Adrenal gland (tissue), 12 donors: ENCODE results near the gene COL4A1. TPM values are rescaled to one million over a fixed set of nuclear protein-coding genes. Genes with fewer than 3 reads are reported as not detected.

Experiments used
- DNase-seq, 7 donors: peaks; one replicate each; pipeline ENCODE4 v3.0.0-alpha.2; 2019 to 2020
- H3K27ac ChIP-seq, 5 donors: fragments of 200-600 bp; sonication (generic) in 4 of 5; 1 replicate in 3 of 5; 2 replicates in 2 of 5; pipeline versions ENCODE4 v1.5.1 to v1.8.0; 2016 to 2020; ENCODE audit warnings: mild to moderate bottlenecking in 1 of 5
- H3K27me3 ChIP-seq: fragments of 200-600 bp; 2 replicates; pipeline ENCODE4 v1.8.0; 2021
- H3K36me3 ChIP-seq, 2 donors: fragments of 200-600 bp; replicated peaks in 1 of 2; 1 replicate in 1 of 2; 2 replicates in 1 of 2; pipeline versions ENCODE4 v1.5.1 to v1.8.0; 2018 to 2022
- H3K4me1 ChIP-seq, 2 donors: fragments of 200-600 bp; replicated peaks in 1 of 2; 1 replicate in 1 of 2; 2 replicates in 1 of 2; pipeline versions ENCODE4 v1.5.1 to v1.8.0; 2018 to 2021
- H3K4me3 ChIP-seq, 4 donors: fragments of 200-600 bp; sonication (generic) in 3 of 4; one replicate each; pipeline ENCODE4 v1.5.1; 2016 to 2018
- H3K9me3 ChIP-seq, 3 donors: fragments of 200-600 bp; sonication (generic) in 1 of 3; replicated peaks in 1 of 3; 1 replicate in 2 of 3; 2 replicates in 1 of 3; pipeline versions ENCODE4 v1.5.1 to v1.8.0; 2016 to 2021
- CTCF ChIP-seq, 6 experiments: fragments of 450-650 bp in 4 of 6; fragments of 200-600 bp in 2 of 6; sonication (generic) in 1 of 6; IDR thresholded peaks; 1 replicate in 5 of 6; 2 replicates in 1 of 6; pipeline versions ENCODE4 v1.5.1 to v1.8.0; 2016 to 2021; ENCODE audit warnings: antibody characterized with exemption in 6 of 6, mild to moderate bottlenecking in 2 of 6, moderate library complexity in 1 of 6
- POLR2A ChIP-seq, 2 donors: fragments of 450-650 bp; IDR thresholded peaks; one replicate each; pipeline ENCODE4 v1.6.1; 2017; ENCODE audit warnings: antibody characterized with exemption in 2 of 2, mild to moderate bottlenecking in 2 of 2, moderate library complexity in 1 of 2
- WGBS, 4 donors: extraction: QIAGEN DNeasy Blood & Tissue Kit in 2 of 4; methylation state at CpG; one replicate each; pipeline versions ENCODE4 v1.1.5 to v1.1.7; 2013 to 2017; 5-methylcytosine and 5-hydroxymethylcytosine counted together
- intact Hi-C, 2 donors: fragments of 100-400 bp; cut with DNase I; formaldehyde crosslinking; loops; one replicate each; pipeline versions ENCODE4 v1.14.1 to v1.15.0; 2022 to 2023
- polyA plus RNA-seq, 3 donors: library from polyadenylated mRNA; stranded (reverse); fragments of 200-250 nt in 2 of 3; fragments of 350-450 nt in 1 of 3; fragmentation: Illumina TruSeq in 1 of 3; extraction: RNeasy Lipid Tissue Mini Kit (QIAGEN cat#74804) in 1 of 3; gene quantifications; one replicate each; pipeline ENCODE4 v1.2.3, GENCODE V29; 2013 to 2014
- total RNA-seq, 9 donors: library from RNA; depleted of rRNA in 4 of 9; stranded (reverse); fragments of >200 nt in 4 of 9; fragments of 120-200 nt in 1 of 9; fragmentation: NEBNext Ultra II Directional in 1 of 9; extraction: Animal tissue kit (Norgen Biotek cat#: 25700) in 1 of 9; gene quantifications; one replicate each; pipeline versions ENCODE4 v1.1.0 to v1.2.4, GENCODE V29; 2013 to 2023
- donor health status: healthy with polysubstance abuse.
- donor health status: Bipolar disorder and iron deficiency.
- donor health status: DM: yes; HTN: yes; CAD: no.
- donor health status: DM: no; HTN: no; CAD: no.
- donor health status: DM: no; HTN: no; CAD: no.
- donor health status: DM: yes; HTN: yes; CAD: no.

Gene COL4A1
- total and polyA plus RNA-seq, 12 donors, result 62.4 to 364 (median 183) TPM

DNA sequence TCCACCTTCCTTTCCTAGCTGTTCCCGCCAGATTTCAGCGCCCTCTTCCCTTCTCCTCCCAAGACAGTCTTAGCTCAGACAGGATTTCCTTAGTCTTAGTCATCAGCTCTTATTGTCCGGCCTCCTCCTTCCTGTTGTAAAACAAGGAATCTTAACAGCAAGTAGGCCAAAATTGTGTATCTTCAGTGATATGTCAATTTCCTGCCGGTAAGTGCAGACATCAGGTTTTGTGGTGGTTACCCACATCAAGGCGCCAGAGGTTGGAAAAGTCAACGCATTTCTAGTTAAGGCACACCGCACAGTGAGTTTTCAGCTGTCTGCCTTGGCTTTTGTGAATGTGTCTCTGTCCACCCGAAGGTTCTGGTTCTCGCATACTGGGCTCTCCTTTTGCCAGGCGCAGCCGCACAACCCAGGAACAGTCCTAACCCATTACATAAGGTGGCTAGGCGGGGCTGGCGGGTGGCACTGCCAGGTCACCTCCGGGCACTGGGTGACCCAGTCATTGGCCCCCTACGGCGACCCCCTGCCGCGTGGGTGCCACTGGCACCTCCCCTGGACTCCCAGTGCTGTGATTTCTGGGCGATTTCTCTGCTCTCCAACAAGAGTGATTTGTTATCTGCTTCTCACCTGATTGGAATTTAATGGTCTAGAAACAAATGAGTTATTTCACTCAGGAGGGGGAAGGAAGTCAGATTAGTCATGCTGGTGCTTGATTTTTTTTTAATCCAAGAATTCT lies 13.0 kb upstream of the COL4A1 start:
- H3K36me3 ChIP-seq, result no peaks in the 10 kb centered on the region
- DNase-seq, result peak in 1 of 7 donors; percentile 29
- no peak overlapping the region for H3K4me3 ChIP-seq
- peak overlapping the region in 2 of 5 donors; percentile 52 to 85 for H3K27ac ChIP-seq
- WGBS, 4 donors, result 58 to 87% (median 76%) methylated on average over 12 to 19 of the region's 19 CpGs
- no peaks in the 10 kb centered on the region for H3K4me1 ChIP-seq
- TF ChIP-seq CTCF (IDR thresholded peaks at IDR 0.05) (no peak), POLR2A (IDR thresholded peaks at IDR 0.05) (peak in 1 of 2 donors; percentile 29)
- intact Hi-C loops, result no loop called here
- H3K9me3 ChIP-seq, result no peaks in the 10 kb centered on the region
- no peaks in the 10 kb centered on the region for H3K27me3 ChIP-seq

- no peaks in the 10 kb centered on the region for H3K4me1 ChIP-seq
- TF ChIP-seq POLR2A (IDR thresholded peaks at IDR 0.05) (no peak), CTCF (IDR thresholded peaks at IDR 0.05) (no peak)
- H3K27me3 ChIP-seq, result no peaks in the 10 kb centered on the region
- intact Hi-C loops, result no loop called here
- DNase-seq, result no peak
- no peaks in the 10 kb centered on the region for H3K9me3 ChIP-seq
- peak overlapping the region in 2 of 5 donors; percentile 52 to 85 for H3K27ac ChIP-seq
- no peaks in the 10 kb centered on the region for H3K36me3 ChIP-seq
- 60 to 76% (median 63%) methylated on average over 4 of the region's 4 CpGs for WGBS, 4 donors
- no peak overlapping the region for H3K4me3 ChIP-seq
Observed at GRCh38 chr13:110319397-110319773, 12.4 kb upstream of the COL4A1 start.

GRCh38 chr13:110318920-110319319 lies 12.0 kb upstream of the COL4A1 start:
- Histone ChIP-seq H3K4me3 (no peak overlapping the region), H3K4me1 (no peaks in the 10 kb centered on the region), H3K27ac (peak overlapping the region in 1 of 5 donors; percentile 16), H3K9me3 (no peaks in the 10 kb centered on the region), H3K36me3 (no peaks in the 10 kb centered on the region), H3K27me3 (no peaks in the 10 kb centered on the region)
- peak in 1 of 7 donors; percentile 17 for DNase-seq
- TF ChIP-seq POLR2A (IDR thresholded peaks at IDR 0.05), result no peak
- TF ChIP-seq CTCF (IDR thresholded peaks at IDR 0.05), result no peak
- intact Hi-C loops, result no loop called here
- WGBS, 4 donors, result 71 to 81% (median 78%) methylated on average over 7 of the region's 7 CpGs

DNA sequence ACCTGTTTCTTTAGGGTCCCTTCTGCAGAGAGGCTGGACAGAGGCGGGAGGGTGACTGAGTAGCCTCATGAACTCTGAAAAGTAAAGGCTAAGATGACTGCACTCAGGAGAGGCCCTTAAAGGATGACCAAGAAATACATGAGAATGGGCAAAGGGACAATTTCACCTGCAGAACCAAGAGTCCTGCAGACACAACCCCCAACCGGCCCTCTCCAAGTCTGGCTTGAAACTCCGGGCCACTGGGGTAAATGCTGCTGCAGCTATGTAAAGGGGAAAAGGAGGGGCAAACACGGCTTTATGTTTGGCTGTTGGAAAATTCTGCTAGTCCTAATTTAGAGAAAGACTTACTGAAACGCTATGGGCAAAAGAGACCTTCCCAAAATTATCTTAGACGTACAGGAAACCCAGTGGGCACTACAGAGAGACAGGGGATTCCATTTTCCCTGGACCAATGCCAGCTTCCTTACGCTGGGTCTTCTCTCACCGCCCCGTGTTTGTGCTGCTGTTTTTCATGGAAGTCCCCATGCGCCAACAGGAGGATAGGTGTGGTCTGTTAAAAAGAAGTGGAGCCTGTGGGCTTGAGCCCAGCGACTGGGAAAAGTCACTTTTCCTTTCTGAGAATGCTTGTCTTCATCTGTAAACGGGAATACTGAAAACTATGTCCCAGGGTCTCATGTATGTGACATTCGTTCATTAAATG lies 10.7 kb upstream of the COL4A1 start:
- Histone ChIP-seq H3K4me1 (no peaks in the 10 kb centered on the region), H3K27me3 (no peaks in the 10 kb centered on the region), H3K27ac (no peak overlapping the region), H3K4me3 (no peak overlapping the region), H3K9me3 (no peaks in the 10 kb centered on the region), H3K36me3 (no peaks in the 10 kb centered on the region)
- intact Hi-C loops, result no loop called here
- DNase-seq, result peak in 1 of 7 donors; percentile 19
- TF ChIP-seq CTCF (IDR thresholded peaks at IDR 0.05) (no peak), POLR2A (IDR thresholded peaks at IDR 0.05) (no peak)
- WGBS, 4 donors, result 84 to 86% (median 85%) methylated on average over 13 of the region's 13 CpGs
